ENCODE results near the gene BARD1. TPM values are rescaled to one million over a fixed set of nuclear protein-coding genes. Genes with fewer than 3 reads are reported as not detected.

The BARD1 gene
- total RNA-seq, 1 donor from 2014 or later: 27.8 TPM

- Mint-ChIP-seq H3K27me3 (no peaks in the 10 kb centered on the region), H3K4me3 (ENCODE audit: low read depth) (no peak overlapping the region), H3K4me1 (ENCODE audit: low read depth) (no peaks in the 10 kb centered on the region), H3K27ac (no peak overlapping the region), H3K9me3 (ENCODE audit: low read depth) (peaks cover 3% of the 10 kb centered on the region), H3K36me3 (ENCODE audit: insufficient read depth) (peaks cover 33% of the 10 kb centered on the region)
- no peak for TF ChIP-seq CTCF (IDR thresholded peaks at IDR 0.05; ENCODE audit: unreplicated experiment)
- no peak for DNase-seq (ENCODE audit: low spot score, unreplicated experiment)
Observed at GRCh38 chr2:214772443-214773015, 37.0 kb downstream of the BARD1 start.

- no peak for TF ChIP-seq CTCF (IDR thresholded peaks at IDR 0.05; ENCODE audit: unreplicated experiment)
- no peaks in the 10 kb centered on the region for H3K9me3 Mint-ChIP-seq (ENCODE audit: low read depth)
- no peak overlapping the region for H3K4me3 Mint-ChIP-seq (ENCODE audit: low read depth)
- H3K27ac Mint-ChIP-seq: no peak overlapping the region
- H3K27me3 Mint-ChIP-seq: no peaks in the 10 kb centered on the region
- H3K4me1 Mint-ChIP-seq (ENCODE audit: low read depth): no peaks in the 10 kb centered on the region
- peaks cover 30% of the 10 kb centered on the region for H3K36me3 Mint-ChIP-seq (ENCODE audit: insufficient read depth)
- DNase-seq (ENCODE audit: low spot score, unreplicated experiment): no peak
Observed at GRCh38 chr2:214765180-214765579, 44.3 kb downstream of the BARD1 start.

- no peak overlapping the region for H3K27ac Mint-ChIP-seq
- H3K4me3 Mint-ChIP-seq (ENCODE audit: low read depth): no peak overlapping the region
- H3K4me1 Mint-ChIP-seq (ENCODE audit: low read depth): no peaks in the 10 kb centered on the region
- DNase-seq (ENCODE audit: low spot score, unreplicated experiment): no peak
- peaks cover 22% of the 10 kb centered on the region for H3K36me3 Mint-ChIP-seq (ENCODE audit: insufficient read depth)
- H3K27me3 Mint-ChIP-seq: no peaks in the 10 kb centered on the region
- no peaks in the 10 kb centered on the region for H3K9me3 Mint-ChIP-seq (ENCODE audit: low read depth)
- no peak for TF ChIP-seq CTCF (IDR thresholded peaks at IDR 0.05; ENCODE audit: unreplicated experiment)
Observed at GRCh38 chr2:214753455-214753854, 56.0 kb downstream of the BARD1 start.

- TF ChIP-seq CTCF (IDR thresholded peaks at IDR 0.05; ENCODE audit: unreplicated experiment): no peak
- Mint-ChIP-seq H3K27me3 (no peaks in the 10 kb centered on the region), H3K27ac (no peak overlapping the region), H3K36me3 (ENCODE audit: insufficient read depth) (peaks cover 23% of the 10 kb centered on the region), H3K4me1 (ENCODE audit: low read depth) (no peaks in the 10 kb centered on the region), H3K4me3 (ENCODE audit: low read depth) (no peak overlapping the region), H3K9me3 (ENCODE audit: low read depth) (no peaks in the 10 kb centered on the region)
- no peak for DNase-seq (ENCODE audit: low spot score, unreplicated experiment)
Observed at GRCh38 chr2:214750529-214750928, 59.0 kb downstream of the BARD1 start.

- no peak for TF ChIP-seq CTCF (IDR thresholded peaks at IDR 0.05; ENCODE audit: unreplicated experiment)
- no peak overlapping the region for H3K4me3 Mint-ChIP-seq (ENCODE audit: low read depth)
- no peaks in the 10 kb centered on the region for H3K27me3 Mint-ChIP-seq
- H3K27ac Mint-ChIP-seq: no peak overlapping the region
- no peaks in the 10 kb centered on the region for H3K4me1 Mint-ChIP-seq (ENCODE audit: low read depth)
- peaks cover 26% of the 10 kb centered on the region for H3K36me3 Mint-ChIP-seq (ENCODE audit: insufficient read depth)
- no peaks in the 10 kb centered on the region for H3K9me3 Mint-ChIP-seq (ENCODE audit: low read depth)
- no peak for DNase-seq (ENCODE audit: low spot score, unreplicated experiment)
Observed at GRCh38 chr2:214747992-214748391, 61.5 kb downstream of the BARD1 start.

Measured in progenitor cell of endocrine pancreas (in vitro differentiated cells).